Measurements from ENCODE around the gene SPINK4. TPM values are rescaled to one million over a fixed set of nuclear protein-coding genes. Genes with fewer than 3 reads are reported as not detected.

The SPINK4 gene
- total RNA-seq, 1 donor from 2014 or later, result not detected

GRCh38 chr9:33198165-33198564 is 41.8 kb upstream of the SPINK4 start:
- H3K4me3 ChIP-seq (ENCODE audit: low read depth, low read length), result no peak overlapping the region
- no peak for DNase-seq (ENCODE audit: low read depth)
- FAIRE-seq, result no peak
- no peaks in the 10 kb centered on the region for H3K36me3 ChIP-seq (ENCODE audit: control insufficient read depth, insufficient read depth, low read length)
- H3K27me3 ChIP-seq (ENCODE audit: control insufficient read depth, insufficient read depth, low read length), result no peaks in the 10 kb centered on the region
- no peak for TF ChIP-seq CTCF (IDR thresholded peaks at IDR 0.05; ENCODE audit: insufficient read depth, low read length, severe bottlenecking)

GRCh38 chr9:33202018-33202417 is 37.9 kb upstream of the SPINK4 start:
- no peak overlapping the region for H3K4me3 ChIP-seq (ENCODE audit: low read depth, low read length)
- DNase-seq (ENCODE audit: low read depth) (no peak), FAIRE-seq (no peak)
- no peak for TF ChIP-seq CTCF (IDR thresholded peaks at IDR 0.05; ENCODE audit: insufficient read depth, low read length, severe bottlenecking)
- no peaks in the 10 kb centered on the region for H3K27me3 ChIP-seq (ENCODE audit: control insufficient read depth, insufficient read depth, low read length)
- no peaks in the 10 kb centered on the region for H3K36me3 ChIP-seq (ENCODE audit: control insufficient read depth, insufficient read depth, low read length)

GRCh38 chr9:33202552-33203201 is 37.3 kb upstream of the SPINK4 start:
- FAIRE-seq, result no peak
- no peaks in the 10 kb centered on the region for H3K27me3 ChIP-seq (ENCODE audit: control insufficient read depth, insufficient read depth, low read length)
- no peak overlapping the region for H3K4me3 ChIP-seq (ENCODE audit: low read depth, low read length)
- no peak for DNase-seq (ENCODE audit: low read depth)
- no peak for TF ChIP-seq CTCF (IDR thresholded peaks at IDR 0.05; ENCODE audit: insufficient read depth, low read length, severe bottlenecking)
- H3K36me3 ChIP-seq (ENCODE audit: control insufficient read depth, insufficient read depth, low read length), result no peaks in the 10 kb centered on the region

- FAIRE-seq (no peak), DNase-seq (ENCODE audit: low read depth) (no peak)
- TF ChIP-seq CTCF (IDR thresholded peaks at IDR 0.05; ENCODE audit: insufficient read depth, low read length, severe bottlenecking), result no peak
- Histone ChIP-seq H3K27me3 (ENCODE audit: control insufficient read depth, insufficient read depth, low read length) (no peaks in the 10 kb centered on the region), H3K4me3 (ENCODE audit: low read depth, low read length) (no peak overlapping the region), H3K36me3 (ENCODE audit: control insufficient read depth, insufficient read depth, low read length) (no peaks in the 10 kb centered on the region)
These were observed 30.6 kb upstream of the SPINK4 start for GRCh38 chr9:33209394-33209793.

GRCh38 chr9:33210006-33210715 is 29.8 kb upstream of the SPINK4 start:
- Histone ChIP-seq H3K36me3 (ENCODE audit: control insufficient read depth, insufficient read depth, low read length) (no peaks in the 10 kb centered on the region), H3K4me3 (ENCODE audit: low read depth, low read length) (no peak overlapping the region), H3K27me3 (ENCODE audit: control insufficient read depth, insufficient read depth, low read length) (no peaks in the 10 kb centered on the region)
- no peak for TF ChIP-seq CTCF (IDR thresholded peaks at IDR 0.05; ENCODE audit: insufficient read depth, low read length, severe bottlenecking)
- FAIRE-seq, result no peak
- DNase-seq (ENCODE audit: low read depth), result peak; percentile 23
